ENCODE data around the gene DOCK9. TPM values are rescaled to one million over a fixed set of nuclear protein-coding genes. Genes with fewer than 3 reads are reported as not detected.
A peak's percentile ranks its signal among the peaks of the same experiment; 100 is the strongest.

Gene DOCK9
- total RNA-seq, 4 donors from 2014 or later = 121 to 240 (median 200) TPM

DNA sequence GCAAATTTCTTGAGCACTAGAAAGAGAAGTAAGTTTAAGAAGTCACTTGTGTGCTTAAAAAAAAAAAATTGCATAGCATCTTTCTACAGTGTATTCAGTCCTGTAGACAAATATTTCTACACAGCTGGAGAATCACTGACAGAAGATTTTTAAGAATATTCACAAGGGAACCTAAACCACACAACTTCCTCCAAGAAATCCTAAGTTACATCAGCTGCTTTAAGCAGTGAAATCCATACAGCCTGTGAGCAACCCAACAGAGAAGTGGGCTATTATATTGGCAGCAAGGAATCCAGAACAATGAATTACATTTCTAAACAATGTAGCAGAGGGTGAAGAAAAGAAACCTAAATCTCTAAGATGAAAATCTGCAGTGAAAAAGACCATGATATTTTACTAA, 1.5 kb downstream of the DOCK9 start:
- peak overlapping the region; percentile 49 for H3K4me3 ChIP-seq
- H3K4me1 ChIP-seq = peaks cover 51% of the 10 kb centered on the region

DNA sequence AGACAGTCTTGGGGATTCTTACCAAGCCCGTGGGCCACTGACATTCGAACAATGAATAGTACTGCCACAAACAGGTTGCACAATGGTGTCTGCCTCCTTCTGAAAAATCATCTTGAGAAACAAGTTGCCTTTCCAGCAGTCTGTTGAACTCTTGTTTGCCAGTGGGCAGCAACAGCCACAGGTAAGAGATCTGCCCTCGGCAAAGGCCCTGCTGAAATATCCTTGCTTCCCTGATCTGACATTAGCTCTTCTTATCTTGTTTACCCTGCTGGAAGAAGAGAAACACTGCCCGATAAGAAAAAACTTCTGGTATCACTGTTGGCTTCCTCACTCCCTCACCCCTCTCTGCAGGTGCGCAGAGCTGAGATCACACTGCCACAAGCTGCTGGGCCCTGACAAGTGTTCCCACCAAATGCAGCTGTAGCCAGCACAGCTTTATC, 2.0 kb downstream of the DOCK9 start:
- Histone ChIP-seq H3K9me3 (no peaks in the 10 kb centered on the region), H3K36me3 (no peaks in the 10 kb centered on the region), H3K27ac (peak overlapping the region; percentile 75), H3K27me3 (no peaks in the 10 kb centered on the region), H3K4me1 (peaks cover 51% of the 10 kb centered on the region), H3K4me3 (peak overlapping the region; percentile 49)
- 18% methylated on average over 5 of the region's 5 CpGs for WGBS
- TF ChIP-seq, protein P1, sequence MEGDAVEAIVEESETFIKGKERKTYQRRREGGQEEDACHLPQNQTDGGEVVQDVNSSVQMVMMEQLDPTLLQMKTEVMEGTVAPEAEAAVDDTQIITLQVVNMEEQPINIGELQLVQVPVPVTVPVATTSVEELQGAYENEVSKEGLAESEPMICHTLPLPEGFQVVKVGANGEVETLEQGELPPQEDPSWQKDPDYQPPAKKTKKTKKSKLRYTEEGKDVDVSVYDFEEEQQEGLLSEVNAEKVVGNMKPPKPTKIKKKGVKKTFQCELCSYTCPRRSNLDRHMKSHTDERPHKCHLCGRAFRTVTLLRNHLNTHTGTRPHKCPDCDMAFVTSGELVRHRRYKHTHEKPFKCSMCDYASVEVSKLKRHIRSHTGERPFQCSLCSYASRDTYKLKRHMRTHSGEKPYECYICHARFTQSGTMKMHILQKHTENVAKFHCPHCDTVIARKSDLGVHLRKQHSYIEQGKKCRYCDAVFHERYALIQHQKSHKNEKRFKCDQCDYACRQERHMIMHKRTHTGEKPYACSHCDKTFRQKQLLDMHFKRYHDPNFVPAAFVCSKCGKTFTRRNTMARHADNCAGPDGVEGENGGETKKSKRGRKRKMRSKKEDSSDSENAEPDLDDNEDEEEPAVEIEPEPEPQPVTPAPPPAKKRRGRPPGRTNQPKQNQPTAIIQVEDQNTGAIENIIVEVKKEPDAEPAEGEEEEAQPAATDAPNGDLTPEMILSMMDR (IDR thresholded peaks at IDR 0.05) = no peak
- TF ChIP-seq EP300 (IDR thresholded peaks at IDR 0.05) = no peak
- no peak for DNase-seq (ENCODE audit: low spot score in 2 of 2)

More for the DNA sequence above, 1.5 kb downstream of the DOCK9 start:
- no peaks in the 10 kb centered on the region for H3K9me3 ChIP-seq
- no peak for DNase-seq (ENCODE audit: low spot score in 2 of 2)
- H3K27ac ChIP-seq = peak overlapping the region; percentile 75
- H3K27me3 ChIP-seq = no peaks in the 10 kb centered on the region
- no peaks in the 10 kb centered on the region for H3K36me3 ChIP-seq
- TF ChIP-seq EP300 (IDR thresholded peaks at IDR 0.05) (no peak), POLR2A (IDR thresholded peaks at IDR 0.05) (no peak), POLR2AphosphoS5 (IDR thresholded peaks at IDR 0.05) (no peak)
- TF ChIP-seq, protein P1 (IDR thresholded peaks at IDR 0.05) = no peak

DNA sequence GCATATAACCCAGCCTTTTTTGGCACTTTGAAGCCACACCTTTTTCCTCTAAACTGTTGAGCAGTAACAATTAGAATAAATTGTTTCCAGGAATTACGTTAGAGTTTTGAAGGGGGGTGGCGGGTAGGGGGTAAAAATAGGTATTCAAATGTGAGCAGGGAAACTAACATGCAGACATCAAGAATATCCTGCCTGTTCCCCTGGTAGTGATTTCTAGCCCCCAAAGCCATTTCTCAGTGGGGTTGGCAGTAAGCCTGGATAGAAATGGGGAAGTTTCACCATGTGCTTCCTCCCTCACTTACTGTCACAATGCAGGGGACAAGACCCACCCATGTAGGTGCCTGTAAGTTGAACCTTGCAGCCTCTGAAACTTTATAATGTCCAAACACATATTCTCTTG, 3.8 kb downstream of the DOCK9 start:
- no peaks in the 10 kb centered on the region for H3K27me3 ChIP-seq
- TF ChIP-seq POLR2A (IDR thresholded peaks at IDR 0.05) (no peak), EP300 (IDR thresholded peaks at IDR 0.05) (no peak), POLR2AphosphoS5 (IDR thresholded peaks at IDR 0.05) (no peak)
- TF ChIP-seq, protein P1 (IDR thresholded peaks at IDR 0.05) = no peak
- WGBS = 49% methylated on average over 2 of the region's 2 CpGs
- no peak for DNase-seq (ENCODE audit: low spot score in 2 of 2)
- no peaks in the 10 kb centered on the region for H3K36me3 ChIP-seq
- H3K27ac ChIP-seq = peak overlapping the region; percentile 33
- H3K9me3 ChIP-seq = no peaks in the 10 kb centered on the region
- H3K4me3 ChIP-seq = no peak overlapping the region
- H3K4me1 ChIP-seq = peaks cover 65% of the 10 kb centered on the region

DNA sequence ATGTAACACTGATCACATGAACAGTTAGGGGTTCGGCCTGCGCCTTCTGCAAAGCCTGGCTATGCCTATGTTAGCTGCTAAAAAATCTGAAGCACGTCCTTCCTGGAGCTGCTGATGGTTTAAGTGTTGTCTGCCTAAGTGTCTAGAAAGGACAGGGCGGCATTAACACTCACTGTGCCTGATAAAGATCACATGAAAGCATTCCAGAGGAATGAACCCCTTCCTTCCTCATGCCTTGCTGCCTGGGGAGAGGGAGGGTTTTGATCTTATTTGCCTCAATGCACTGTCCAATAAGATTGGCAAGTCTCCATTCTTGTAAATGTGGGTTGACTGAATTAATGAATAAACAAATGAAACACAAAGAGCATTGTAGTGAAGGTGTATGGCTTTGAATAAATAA, 5.2 kb downstream of the DOCK9 start:
- Histone ChIP-seq H3K27ac (peak overlapping the region; percentile 34), H3K36me3 (no peaks in the 10 kb centered on the region), H3K9me3 (no peaks in the 10 kb centered on the region), H3K4me1 (peaks cover 60% of the 10 kb centered on the region), H3K27me3 (no peaks in the 10 kb centered on the region), H3K4me3 (no peak overlapping the region)
- TF ChIP-seq POLR2A (IDR thresholded peaks at IDR 0.05) (no peak), EP300 (IDR thresholded peaks at IDR 0.05) (no peak), POLR2AphosphoS5 (IDR thresholded peaks at IDR 0.05) (no peak)
- TF ChIP-seq, protein P1 (IDR thresholded peaks at IDR 0.05) = no peak
- 65% methylated on average over 4 of the region's 4 CpGs for WGBS
- no peak for DNase-seq (ENCODE audit: low spot score in 2 of 2)

DNA sequence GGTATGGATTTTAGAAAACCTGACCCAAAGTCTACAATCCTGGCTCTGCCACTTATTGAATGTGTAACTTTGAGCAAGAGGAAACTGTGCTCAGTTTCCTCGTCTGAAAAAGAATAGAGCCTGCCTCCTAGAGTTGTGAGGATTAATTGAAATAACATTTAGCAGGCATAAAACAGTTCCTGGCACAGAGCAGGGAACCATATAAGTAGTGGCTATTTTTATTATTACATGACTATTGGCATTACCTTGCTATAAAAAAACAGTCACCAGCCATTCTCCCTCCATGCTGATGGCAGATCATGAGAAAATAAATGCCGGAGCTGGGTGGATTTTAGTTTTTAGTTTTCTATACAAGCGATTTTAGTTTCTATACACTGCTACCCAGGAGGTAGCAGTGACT, 5.8 kb downstream of the DOCK9 start:
- Histone ChIP-seq H3K4me1 (peaks cover 60% of the 10 kb centered on the region), H3K27ac (peak overlapping the region; percentile 34), H3K27me3 (no peaks in the 10 kb centered on the region), H3K36me3 (no peaks in the 10 kb centered on the region), H3K9me3 (no peaks in the 10 kb centered on the region), H3K4me3 (no peak overlapping the region)
- DNase-seq (ENCODE audit: low spot score in 2 of 2) = no peak
- 51% methylated on average over 3 of the region's 3 CpGs for WGBS
- TF ChIP-seq, protein P1 (IDR thresholded peaks at IDR 0.05) = no peak
- TF ChIP-seq EP300 (IDR thresholded peaks at IDR 0.05) (no peak), POLR2A (IDR thresholded peaks at IDR 0.05) (no peak), POLR2AphosphoS5 (IDR thresholded peaks at IDR 0.05) (no peak)

Data from suprapubic skin (tissue), 4 donors.